ENCODE measurements around the gene PRDM16. TPM values are rescaled to one million over a fixed set of nuclear protein-coding genes. Genes with fewer than 3 reads are reported as not detected.

Gene PRDM16
- total RNA-seq, 1 donor from 2014 or later: 0.79 TPM

GRCh38 chr1:3251099-3251806 is 182.2 kb downstream of the PRDM16 start:
- DNase-seq (ENCODE audit: low read depth) (no peak), FAIRE-seq (no peak)
- H3K27me3 ChIP-seq (ENCODE audit: control insufficient read depth, insufficient read depth, low read length): no peaks in the 10 kb centered on the region
- TF ChIP-seq, protein P1, sequence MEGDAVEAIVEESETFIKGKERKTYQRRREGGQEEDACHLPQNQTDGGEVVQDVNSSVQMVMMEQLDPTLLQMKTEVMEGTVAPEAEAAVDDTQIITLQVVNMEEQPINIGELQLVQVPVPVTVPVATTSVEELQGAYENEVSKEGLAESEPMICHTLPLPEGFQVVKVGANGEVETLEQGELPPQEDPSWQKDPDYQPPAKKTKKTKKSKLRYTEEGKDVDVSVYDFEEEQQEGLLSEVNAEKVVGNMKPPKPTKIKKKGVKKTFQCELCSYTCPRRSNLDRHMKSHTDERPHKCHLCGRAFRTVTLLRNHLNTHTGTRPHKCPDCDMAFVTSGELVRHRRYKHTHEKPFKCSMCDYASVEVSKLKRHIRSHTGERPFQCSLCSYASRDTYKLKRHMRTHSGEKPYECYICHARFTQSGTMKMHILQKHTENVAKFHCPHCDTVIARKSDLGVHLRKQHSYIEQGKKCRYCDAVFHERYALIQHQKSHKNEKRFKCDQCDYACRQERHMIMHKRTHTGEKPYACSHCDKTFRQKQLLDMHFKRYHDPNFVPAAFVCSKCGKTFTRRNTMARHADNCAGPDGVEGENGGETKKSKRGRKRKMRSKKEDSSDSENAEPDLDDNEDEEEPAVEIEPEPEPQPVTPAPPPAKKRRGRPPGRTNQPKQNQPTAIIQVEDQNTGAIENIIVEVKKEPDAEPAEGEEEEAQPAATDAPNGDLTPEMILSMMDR (IDR thresholded peaks at IDR 0.05; ENCODE audit: insufficient read depth, low read length, severe bottlenecking): no peak
- no peaks in the 10 kb centered on the region for H3K36me3 ChIP-seq (ENCODE audit: control insufficient read depth, insufficient read depth, low read length)
- no peak overlapping the region for H3K4me3 ChIP-seq (ENCODE audit: low read depth, low read length)

- no peak for DNase-seq (ENCODE audit: low read depth)
- Histone ChIP-seq H3K4me3 (ENCODE audit: low read depth, low read length) (no peak overlapping the region), H3K27me3 (ENCODE audit: control insufficient read depth, insufficient read depth, low read length) (no peaks in the 10 kb centered on the region), H3K36me3 (ENCODE audit: control insufficient read depth, insufficient read depth, low read length) (no peaks in the 10 kb centered on the region)
- TF ChIP-seq, protein P1 (IDR thresholded peaks at IDR 0.05; ENCODE audit: insufficient read depth, low read length, severe bottlenecking): no peak
- no peak for FAIRE-seq
These were observed 182.9 kb downstream of the PRDM16 start for GRCh38 chr1:3251807-3252428.

DNA sequence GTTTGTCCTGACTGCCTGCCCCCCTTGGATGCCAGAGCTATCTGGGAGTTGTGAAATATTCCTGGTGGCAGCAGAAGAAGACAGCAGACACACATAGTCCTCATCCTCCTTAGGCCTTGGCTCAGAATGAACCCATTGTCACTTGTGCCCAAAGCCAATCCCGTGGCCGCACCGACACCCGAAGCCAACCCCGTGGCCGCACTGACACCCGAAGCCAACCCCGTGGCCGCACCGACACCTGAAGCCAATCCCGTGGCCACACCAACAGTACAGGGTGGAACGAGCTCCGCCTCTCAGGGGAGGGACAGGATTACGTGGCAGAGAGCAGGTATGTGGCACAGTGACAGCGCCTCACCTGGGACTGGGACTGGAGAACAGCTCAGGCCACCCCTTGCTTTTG is 186.7 kb downstream of the PRDM16 start:
- TF ChIP-seq, protein P1 (IDR thresholded peaks at IDR 0.05; ENCODE audit: insufficient read depth, low read length, severe bottlenecking): no peak
- FAIRE-seq: no peak

DNA sequence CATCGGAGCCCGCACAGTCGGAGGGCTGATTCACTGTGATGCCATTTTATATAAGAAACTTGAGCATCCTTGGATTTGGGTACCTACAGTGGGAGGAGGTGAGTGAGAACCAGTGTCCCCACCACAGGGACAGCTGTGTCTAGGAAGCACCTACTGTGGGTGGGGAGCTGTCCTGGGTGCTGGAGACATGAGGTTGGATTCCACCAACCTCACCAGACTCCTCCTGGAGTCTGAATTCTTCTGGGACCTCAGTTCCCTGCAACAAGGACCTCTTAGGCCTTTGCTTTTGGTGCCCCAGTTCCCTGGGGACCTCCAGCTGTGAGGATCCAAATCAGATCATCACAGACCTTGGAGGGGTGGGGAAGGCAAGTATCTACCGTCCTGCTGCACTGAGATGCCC is 188.8 kb downstream of the PRDM16 start:
- TF ChIP-seq, protein P1 (IDR thresholded peaks at IDR 0.05; ENCODE audit: insufficient read depth, low read length, severe bottlenecking): no peak
- DNase-seq (ENCODE audit: low read depth) (no peak), FAIRE-seq (no peak)
- Histone ChIP-seq H3K36me3 (ENCODE audit: control insufficient read depth, insufficient read depth, low read length) (no peaks in the 10 kb centered on the region), H3K4me3 (ENCODE audit: low read depth, low read length) (no peak overlapping the region), H3K27me3 (ENCODE audit: control insufficient read depth, insufficient read depth, low read length) (no peaks in the 10 kb centered on the region)

More for the DNA sequence above, 186.7 kb downstream of the PRDM16 start:
- DNase-seq (ENCODE audit: low read depth): no peak
- Histone ChIP-seq H3K36me3 (ENCODE audit: control insufficient read depth, insufficient read depth, low read length) (no peaks in the 10 kb centered on the region), H3K27me3 (ENCODE audit: control insufficient read depth, insufficient read depth, low read length) (no peaks in the 10 kb centered on the region), H3K4me3 (ENCODE audit: low read depth, low read length) (no peak overlapping the region)

GRCh38 chr1:3258386-3259003 is 189.5 kb downstream of the PRDM16 start:
- FAIRE-seq (no peak), DNase-seq (ENCODE audit: low read depth) (no peak)
- Histone ChIP-seq H3K4me3 (ENCODE audit: low read depth, low read length) (no peak overlapping the region), H3K27me3 (ENCODE audit: control insufficient read depth, insufficient read depth, low read length) (no peaks in the 10 kb centered on the region), H3K36me3 (ENCODE audit: control insufficient read depth, insufficient read depth, low read length) (no peaks in the 10 kb centered on the region)
- TF ChIP-seq, protein P1 (IDR thresholded peaks at IDR 0.05; ENCODE audit: insufficient read depth, low read length, severe bottlenecking): no peak

All from bronchial epithelial cell (primary cell).